ENCODE measurements around the gene WASHC2C.
"Not testable (repeated sequence)": the region's sequence is repeated elsewhere in the genome, so short reads cannot be mapped to it uniquely, and the experiment has no call there.

DNA sequence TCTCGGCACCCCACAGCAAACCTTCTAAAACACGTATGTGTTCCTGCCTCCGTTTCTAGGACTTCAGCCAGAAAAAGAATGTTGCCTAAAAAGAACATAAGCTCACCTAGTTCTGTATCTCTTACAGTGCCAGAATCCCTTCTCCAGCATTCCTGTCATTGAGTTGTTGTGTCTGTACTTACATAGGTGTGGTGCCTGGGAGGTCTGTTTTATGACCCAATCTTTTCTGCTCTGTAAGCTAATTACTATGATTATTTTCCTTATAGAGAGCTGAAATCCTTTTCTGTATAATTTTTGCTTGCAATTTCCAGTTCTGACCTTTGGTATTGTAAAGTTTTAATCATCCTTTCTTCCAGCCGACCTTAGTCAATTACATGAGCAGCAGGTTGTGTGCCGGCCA lies 28.0 kb downstream of the WASHC2C start:
- TF ChIP-seq POLR2AphosphoS5 (IDR thresholded peaks at IDR 0.05; ENCODE audit: low read depth, low read length); POLR2A (IDR thresholded peaks at IDR 0.05; ENCODE audit: low read depth, low read length); TAF1 (IDR thresholded peaks at IDR 0.05; ENCODE audit: borderline replicate concordance, low read depth, low read length): not testable (repeated sequence)

Data from GM12892 (cell line).